ENCODE data around the gene DPH6.
"Not testable (repeated sequence)": the region's sequence is repeated elsewhere in the genome, so short reads cannot be mapped to it uniquely, and the experiment has no call there.

DNA sequence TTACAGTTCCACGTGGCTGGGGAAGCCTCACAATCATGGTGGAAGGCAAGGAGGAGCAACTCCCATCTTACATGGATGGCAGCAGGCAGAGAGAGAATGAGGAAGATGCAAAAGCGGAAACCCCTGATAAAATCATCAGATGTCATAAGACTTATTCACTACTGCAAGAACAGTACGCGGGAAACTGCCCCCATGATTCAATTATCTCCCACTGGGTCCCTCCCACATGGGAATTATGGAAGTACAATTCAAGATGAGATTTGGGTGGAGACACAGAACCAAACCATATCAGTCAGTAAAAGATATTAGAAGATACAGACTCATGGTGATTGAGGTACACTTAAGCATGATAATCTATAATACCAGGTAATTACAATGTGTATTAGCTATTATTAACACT, 217.1 kb downstream of the DPH6 start:
- TF ChIP-seq, protein P1, sequence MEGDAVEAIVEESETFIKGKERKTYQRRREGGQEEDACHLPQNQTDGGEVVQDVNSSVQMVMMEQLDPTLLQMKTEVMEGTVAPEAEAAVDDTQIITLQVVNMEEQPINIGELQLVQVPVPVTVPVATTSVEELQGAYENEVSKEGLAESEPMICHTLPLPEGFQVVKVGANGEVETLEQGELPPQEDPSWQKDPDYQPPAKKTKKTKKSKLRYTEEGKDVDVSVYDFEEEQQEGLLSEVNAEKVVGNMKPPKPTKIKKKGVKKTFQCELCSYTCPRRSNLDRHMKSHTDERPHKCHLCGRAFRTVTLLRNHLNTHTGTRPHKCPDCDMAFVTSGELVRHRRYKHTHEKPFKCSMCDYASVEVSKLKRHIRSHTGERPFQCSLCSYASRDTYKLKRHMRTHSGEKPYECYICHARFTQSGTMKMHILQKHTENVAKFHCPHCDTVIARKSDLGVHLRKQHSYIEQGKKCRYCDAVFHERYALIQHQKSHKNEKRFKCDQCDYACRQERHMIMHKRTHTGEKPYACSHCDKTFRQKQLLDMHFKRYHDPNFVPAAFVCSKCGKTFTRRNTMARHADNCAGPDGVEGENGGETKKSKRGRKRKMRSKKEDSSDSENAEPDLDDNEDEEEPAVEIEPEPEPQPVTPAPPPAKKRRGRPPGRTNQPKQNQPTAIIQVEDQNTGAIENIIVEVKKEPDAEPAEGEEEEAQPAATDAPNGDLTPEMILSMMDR (IDR thresholded peaks at IDR 0.05; ENCODE audit: poor library complexity) = not testable (repeated sequence)
- not testable (repeated sequence) for TF ChIP-seq EZH2 (IDR thresholded peaks at IDR 0.05; ENCODE audit: borderline replicate concordance)
